Central memory CD8-positive, alpha-beta T cell (primary cell): ENCODE data around the gene ZNF14.
"Not testable (repeated sequence)": the region's sequence is repeated elsewhere in the genome, so short reads cannot be mapped to it uniquely, and the experiment has no call there.

Experiments used
- ATAC-seq: fragments of 150-1000 bp; cut with Tn5 transposase; replicated peaks from 2 replicates; pipeline ENCODE4 v1.10.0; 2022; ENCODE audit warnings: mild to moderate bottlenecking, moderate FRiP score, moderate number of reproducible peaks; ENCODE audit not compliant: poor library complexity, severe bottlenecking; ENCODE audit errors: extremely low read depth
- DNase-seq, 2 donors: peaks; one replicate each; pipeline ENCODE4 v3.0.0; 2021; ENCODE audit warnings: low spot score in 2 of 2
- H3K27ac Mint-ChIP-seq: one replicate; pipeline ENCODE4 v1.8.0; 2022; ENCODE audit warnings: low read depth, mild to moderate bottlenecking, moderate library complexity, mixed read lengths
- H3K27me3 Mint-ChIP-seq: one replicate; pipeline ENCODE4 v1.8.0; 2022; ENCODE audit warnings: mixed read lengths
- H3K36me3 Mint-ChIP-seq: one replicate; pipeline ENCODE4 v1.8.0; 2022; ENCODE audit warnings: mild to moderate bottlenecking, moderate library complexity, mixed read lengths; ENCODE audit not compliant: insufficient read depth
- H3K4me1 Mint-ChIP-seq: one replicate; pipeline ENCODE4 v1.8.0; 2022; ENCODE audit warnings: mixed read lengths
- H3K4me3 Mint-ChIP-seq: one replicate; pipeline ENCODE4 v1.8.0; 2022; ENCODE audit warnings: mild to moderate bottlenecking, moderate library complexity, mixed read lengths
- H3K9me3 Mint-ChIP-seq: one replicate; pipeline ENCODE4 v1.8.0; 2022; ENCODE audit warnings: mixed read lengths

ZNF14 gene

GRCh38 chr19:19750842-19751790 lies 18.2 kb upstream of the ZNF14 start:
- peak in 1 of 2 donors; percentile 10 for DNase-seq
- H3K9me3 Mint-ChIP-seq = no peaks in the 10 kb centered on the region
- H3K27ac Mint-ChIP-seq = no peak overlapping the region
- H3K36me3 Mint-ChIP-seq = peaks cover under 1% of the 10 kb centered on the region
- H3K4me1 Mint-ChIP-seq = no peaks in the 10 kb centered on the region
- H3K27me3 Mint-ChIP-seq = no peaks in the 10 kb centered on the region
- H3K4me3 Mint-ChIP-seq = no peak overlapping the region
- ATAC-seq = no peak

- no peaks in the 10 kb centered on the region for H3K4me1 Mint-ChIP-seq
- no peaks in the 10 kb centered on the region for H3K9me3 Mint-ChIP-seq
- H3K36me3 Mint-ChIP-seq = no peaks in the 10 kb centered on the region
- no peaks in the 10 kb centered on the region for H3K27me3 Mint-ChIP-seq
- H3K27ac Mint-ChIP-seq = no peak overlapping the region
- ATAC-seq = no peak
- no peak overlapping the region for H3K4me3 Mint-ChIP-seq
- peak in 1 of 2 donors; percentile 5 for DNase-seq
Measured at GRCh38 chr19:19749908-19750841, 17.3 kb upstream of the ZNF14 start.

- no peaks in the 10 kb centered on the region for H3K4me1 Mint-ChIP-seq
- DNase-seq (no peak), ATAC-seq (no peak)
- H3K4me3 Mint-ChIP-seq = no peak overlapping the region
- no peaks in the 10 kb centered on the region for H3K9me3 Mint-ChIP-seq
- no peak overlapping the region for H3K27ac Mint-ChIP-seq
- no peaks in the 10 kb centered on the region for H3K36me3 Mint-ChIP-seq
- no peaks in the 10 kb centered on the region for H3K27me3 Mint-ChIP-seq
Measured at GRCh38 chr19:19749117-19749907, 16.4 kb upstream of the ZNF14 start.

- Mint-ChIP-seq H3K9me3 (no peaks in the 10 kb centered on the region), H3K4me3 (no peak overlapping the region), H3K4me1 (no peaks in the 10 kb centered on the region), H3K27me3 (no peaks in the 10 kb centered on the region), H3K36me3 (no peaks in the 10 kb centered on the region), H3K27ac (no peak overlapping the region)
- no peak for DNase-seq
- ATAC-seq = no peak
Measured at GRCh38 chr19:19748249-19748938, 15.5 kb upstream of the ZNF14 start.

- Mint-ChIP-seq H3K4me1 (no peaks in the 10 kb centered on the region), H3K9me3 (no peaks in the 10 kb centered on the region), H3K27ac (no peak overlapping the region), H3K4me3 (no peak overlapping the region), H3K36me3 (no peaks in the 10 kb centered on the region), H3K27me3 (no peaks in the 10 kb centered on the region)
- DNase-seq (no peak), ATAC-seq (no peak)
Measured at GRCh38 chr19:19747357-19748220, 14.7 kb upstream of the ZNF14 start.

- DNase-seq (peak in 1 of 2 donors; percentile 12), ATAC-seq (no peak)
- no peak overlapping the region for H3K4me3 Mint-ChIP-seq
- no peaks in the 10 kb centered on the region for H3K9me3 Mint-ChIP-seq
- H3K4me1 Mint-ChIP-seq = no peaks in the 10 kb centered on the region
- H3K36me3 Mint-ChIP-seq = no peaks in the 10 kb centered on the region
- H3K27ac Mint-ChIP-seq = no peak overlapping the region
- H3K27me3 Mint-ChIP-seq = no peaks in the 10 kb centered on the region
Measured at GRCh38 chr19:19746286-19747213, 13.6 kb upstream of the ZNF14 start.

- H3K4me3 Mint-ChIP-seq = no peak overlapping the region
- no peaks in the 10 kb centered on the region for H3K9me3 Mint-ChIP-seq
- no peak overlapping the region for H3K27ac Mint-ChIP-seq
- no peaks in the 10 kb centered on the region for H3K27me3 Mint-ChIP-seq
- DNase-seq (peak in 1 of 2 donors; percentile 10), ATAC-seq (no peak)
- no peaks in the 10 kb centered on the region for H3K4me1 Mint-ChIP-seq
- H3K36me3 Mint-ChIP-seq = no peaks in the 10 kb centered on the region
Measured at GRCh38 chr19:19745496-19746285, 12.8 kb upstream of the ZNF14 start.

GRCh38 chr19:19744641-19745040 lies 11.7 kb upstream of the ZNF14 start:
- H3K9me3 Mint-ChIP-seq = no peaks in the 10 kb centered on the region
- DNase-seq (no peak), ATAC-seq (no peak)
- H3K36me3 Mint-ChIP-seq = no peaks in the 10 kb centered on the region
- H3K4me1 Mint-ChIP-seq = no peaks in the 10 kb centered on the region
- no peak overlapping the region for H3K27ac Mint-ChIP-seq
- no peak overlapping the region for H3K4me3 Mint-ChIP-seq
- no peaks in the 10 kb centered on the region for H3K27me3 Mint-ChIP-seq

- not testable (repeated sequence) for H3K27me3 Mint-ChIP-seq, ATAC-seq, H3K4me3 Mint-ChIP-seq, H3K36me3 Mint-ChIP-seq, DNase-seq, H3K4me1 Mint-ChIP-seq, H3K9me3 Mint-ChIP-seq, H3K27ac Mint-ChIP-seq
Measured at GRCh38 chr19:19743921-19744320, 11.0 kb upstream of the ZNF14 start.

- H3K9me3 Mint-ChIP-seq = no peaks in the 10 kb centered on the region
- DNase-seq (no peak), ATAC-seq (no peak)
- no peaks in the 10 kb centered on the region for H3K27me3 Mint-ChIP-seq
- H3K36me3 Mint-ChIP-seq = no peaks in the 10 kb centered on the region
- no peak overlapping the region for H3K27ac Mint-ChIP-seq
- H3K4me1 Mint-ChIP-seq = no peaks in the 10 kb centered on the region
- no peak overlapping the region for H3K4me3 Mint-ChIP-seq
Measured at GRCh38 chr19:19743176-19743575, 10.3 kb upstream of the ZNF14 start.
